H1 (cell line): ENCODE results near the gene TMEM108. TPM values are rescaled to one million over a fixed set of nuclear protein-coding genes. Genes with fewer than 3 reads are reported as not detected.

Experiments
- CTCF ChIA-PET: fragments of 300-600 bp; sonication (Branson Sonifier 250); formaldehyde crosslinking; loops from one replicate; lab custom pipeline; 2021; ENCODE audit not compliant: partially characterized antibody; lab: Charles Lee
- POLR2A ChIA-PET: fragments of 300-600 bp; sonication (Branson Sonifier 250); formaldehyde crosslinking; loops from one replicate; lab custom pipeline; 2021; ENCODE audit warnings: inconsistent platforms; ENCODE audit not compliant: partially characterized antibody; lab: Charles Lee
- DNase-seq, 2 experiments: peaks; one replicate each; pipeline versions ENCODE4 v3.0.0 to v3.0.0-alpha.2; 2010 to 2022; ENCODE audit warnings: low spot score in 2 of 2, low read depth in 1 of 2, mixed read lengths in 1 of 2
- FAIRE-seq: peaks from 2 replicates; lab custom pipeline; 2011; peaks lifted over from hg19 to GRCh38; lab: Jason Lieb, UNC
- H2AFZ ChIP-seq: 2 replicates; pipeline ENCODE4 v1.8.1; 2012; ENCODE audit warnings: low read length, inconsistent platforms
- H2AK5ac ChIP-seq: 2 replicates; pipeline ENCODE4 v1.6.1; 2013; ENCODE audit warnings: low read depth, low read length
- H2BK120ac ChIP-seq: replicated peaks from 2 replicates; pipeline ENCODE3; 2013; ENCODE audit warnings: low read depth, low read length, inconsistent platforms
- H2BK12ac ChIP-seq: 2 replicates; pipeline ENCODE4 v1.6.1; 2013; ENCODE audit warnings: low read depth, low read length
- H2BK15ac ChIP-seq: 2 replicates; pipeline ENCODE4 v1.6.1; 2013; ENCODE audit warnings: low read length
- H2BK20ac ChIP-seq: 2 replicates; pipeline ENCODE4 v1.6.1; 2013; ENCODE audit warnings: low read length
- H2BK5ac ChIP-seq: 2 replicates; pipeline ENCODE4 v1.6.1; 2013; ENCODE audit warnings: low read depth, low read length
- H3K14ac ChIP-seq: 2 replicates; pipeline ENCODE4 v1.6.1; 2013; ENCODE audit warnings: inconsistent platforms; ENCODE audit not compliant: insufficient read length
- H3K18ac ChIP-seq: 2 replicates; pipeline ENCODE4 v1.6.1; 2013; ENCODE audit warnings: low read length; ENCODE audit errors: extremely low read depth
- H3K23ac ChIP-seq: 2 replicates; pipeline ENCODE4 v1.6.1; 2013; ENCODE audit warnings: inconsistent platforms; ENCODE audit not compliant: insufficient read length
- H3K23me2 ChIP-seq: 2 replicates; pipeline ENCODE4 v1.6.1; 2013; ENCODE audit warnings: low read depth, low read length
- H3K27ac ChIP-seq: 2 replicates; pipeline ENCODE4 v1.6.1; 2011; ENCODE audit warnings: low read depth, low read length, inconsistent platforms
- H3K27me3 ChIP-seq, 4 experiments: replicated peaks in 1 of 4; 1 replicate in 1 of 4; 2 replicates in 3 of 4; pipeline versions ENCODE4 v1.6.1 to v1.8.1; 2011 to 2013; ENCODE audit warnings: low read length in 3 of 4, mild to moderate bottlenecking in 3 of 4, inconsistent platforms in 2 of 4, mixed read lengths in 2 of 4, moderate library complexity in 1 of 4; ENCODE audit not compliant: control insufficient read depth in 3 of 4, insufficient read depth in 3 of 4; ENCODE audit errors: extremely low read depth in 1 of 4
- H3K36me3 ChIP-seq, 4 experiments: 2 replicates each; pipeline versions ENCODE4 v1.6.1 to v1.8.1; 2011 to 2013; ENCODE audit warnings: mild to moderate bottlenecking in 4 of 4, low read length in 3 of 4, moderate library complexity in 2 of 4, control low read depth in 1 of 4, inconsistent platforms in 1 of 4; ENCODE audit not compliant: insufficient read depth in 4 of 4, control insufficient read depth in 2 of 4
- H3K4ac ChIP-seq: replicated peaks from 2 replicates; pipeline ENCODE3; 2013; ENCODE audit warnings: low read length, low read depth, mixed read lengths, inconsistent platforms; ENCODE audit not compliant: insufficient read length
- H3K4me1 ChIP-seq, 4 experiments: replicated peaks in 1 of 4; 1 replicate in 1 of 4; 2 replicates in 3 of 4; pipeline versions ENCODE4 v1.6.1 to v1.8.1; 2011 to 2013; ENCODE audit warnings: low read length in 3 of 4, inconsistent platforms in 2 of 4, mixed read lengths in 1 of 4; ENCODE audit not compliant: insufficient read depth in 4 of 4, control insufficient read depth in 3 of 4
- H3K4me2 ChIP-seq, 2 experiments: 2 replicates each; pipeline versions ENCODE4 v1.6.1 to v1.8.1; 2011 to 2013; ENCODE audit warnings: low read depth in 2 of 2, low read length in 2 of 2, control low read depth in 1 of 2, inconsistent platforms in 1 of 2, mild to moderate bottlenecking in 1 of 2; ENCODE audit not compliant: insufficient read depth in 1 of 2
- H3K4me3 ChIP-seq, 4 experiments: fragments of 200-600, 300-600 bp in 1 of 4; sonication (generic), shearing (Covaris generic), sonication (Bioruptor Twin) in 1 of 4; 2 replicates each; pipeline versions ENCODE4 v1.5.1 to v1.8.1; 2011 to 2016; ENCODE audit warnings: low read length in 4 of 4, low read depth in 3 of 4, control low read depth in 2 of 4, inconsistent platforms in 2 of 4, mild to moderate bottlenecking in 2 of 4, mixed read lengths in 1 of 4, moderate library complexity in 1 of 4; ENCODE audit not compliant: insufficient read depth in 2 of 4; ENCODE audit errors: extremely low read depth in 1 of 4
- H3K56ac ChIP-seq: replicated peaks from 2 replicates; pipeline ENCODE3; 2013; ENCODE audit warnings: low read depth, mild to moderate bottlenecking, mixed read lengths, low read length, inconsistent platforms; ENCODE audit not compliant: insufficient read length
- H3K79me1 ChIP-seq: 2 replicates; pipeline ENCODE4 v1.6.1; 2013; ENCODE audit warnings: low read depth, low read length, control low read depth
- H3K79me2 ChIP-seq, 2 experiments: 2 replicates each; pipeline versions ENCODE4 v1.6.1 to v1.8.1; 2012 to 2013; ENCODE audit warnings: low read length in 2 of 2, mild to moderate bottlenecking in 2 of 2, inconsistent platforms in 1 of 2; ENCODE audit not compliant: insufficient read depth in 2 of 2, control insufficient read depth in 1 of 2
- H3K9ac ChIP-seq, 4 experiments: replicated peaks in 1 of 4; 1 replicate in 1 of 4; 2 replicates in 3 of 4; pipeline versions ENCODE4 v1.6.1 to v1.8.1; 2011 to 2013; ENCODE audit warnings: low read depth in 3 of 4, low read length in 3 of 4, control low read depth in 2 of 4, mild to moderate bottlenecking in 2 of 4, moderate library complexity in 2 of 4, inconsistent platforms in 1 of 4; ENCODE audit errors: extremely low read depth in 1 of 4
- H3K9me3 ChIP-seq, 2 experiments: 2 replicates each; pipeline versions ENCODE4 v1.6.1 to v1.8.1; 2012 to 2013; ENCODE audit warnings: mild to moderate bottlenecking in 2 of 2, moderate library complexity in 2 of 2, control low read depth in 1 of 2, inconsistent platforms in 1 of 2, low read depth in 1 of 2, low read length in 1 of 2, mixed read lengths in 1 of 2; ENCODE audit not compliant: insufficient read depth in 2 of 2
- H4K20me1 ChIP-seq, 2 experiments: replicated peaks in 1 of 2; 2 replicates each; pipeline versions ENCODE3 to v1.8.1; 2011 to 2013; ENCODE audit warnings: inconsistent platforms in 2 of 2, low read length in 2 of 2, mild to moderate bottlenecking in 1 of 2; ENCODE audit not compliant: insufficient read depth in 2 of 2, control insufficient read depth in 1 of 2
- H4K5ac ChIP-seq: 2 replicates; pipeline ENCODE4 v1.6.1; 2013; ENCODE audit warnings: low read length, low read depth, mixed read lengths, inconsistent platforms; ENCODE audit not compliant: insufficient read length
- H4K8ac ChIP-seq: 2 replicates; pipeline ENCODE4 v1.8.0; 2013; ENCODE audit warnings: mild to moderate bottlenecking, moderate library complexity, low read length, inconsistent platforms; ENCODE audit not compliant: insufficient read depth; ENCODE audit errors: extremely low read depth
- H4K91ac ChIP-seq: replicated peaks from 2 replicates; pipeline ENCODE3; 2013; ENCODE audit warnings: low read length, mixed read lengths, inconsistent platforms; ENCODE audit not compliant: insufficient read length
- BCL11A ChIP-seq, 2 experiments: IDR thresholded peaks; one replicate each; pipeline ENCODE4 v1.6.1; 2011; ENCODE audit warnings: low read depth in 2 of 2, low read length in 2 of 2, mild to moderate bottlenecking in 2 of 2
- CHD1 ChIP-seq: IDR thresholded peaks from 2 replicates; pipeline ENCODE4 v1.6.1; 2012; ENCODE audit warnings: low read depth, low read length, improper control_type of control experiment
- EZH2 ChIP-seq: fragments of 200-600 bp; sonication (generic); IDR thresholded peaks from 2 replicates; pipeline ENCODE4 v1.7.1; 2012; ENCODE audit warnings: low read depth, mild to moderate bottlenecking, moderate library complexity, low read length, inconsistent platforms; ENCODE audit not compliant: severe bottlenecking
- GTF2F1 ChIP-seq: IDR thresholded peaks from 2 replicates; pipeline ENCODE4 v1.6.1; 2012; ENCODE audit warnings: low read depth, low read length, improper control_type of control experiment, borderline replicate concordance
- POLR2A ChIP-seq, 2 experiments: IDR thresholded peaks; 1 replicate in 1 of 2; 2 replicates in 1 of 2; pipeline ENCODE4 v1.6.1; 2011; ENCODE audit warnings: low read depth in 2 of 2, low read length in 2 of 2, mild to moderate bottlenecking in 2 of 2; ENCODE audit errors: control extremely low read depth in 1 of 2
- POLR2AphosphoS5 ChIP-seq: IDR thresholded peaks from 2 replicates; pipeline ENCODE4 v1.6.1; 2011; ENCODE audit warnings: low read depth, low read length
- RBBP5 ChIP-seq: IDR thresholded peaks from 2 replicates; pipeline ENCODE4 v1.7.1; 2012; ENCODE audit warnings: low read depth, mild to moderate bottlenecking, inconsistent platforms, low read length, moderate library complexity, borderline replicate concordance
- SIRT6 ChIP-seq: IDR thresholded peaks from one replicate; pipeline ENCODE4 v1.7.1; 2012; ENCODE audit warnings: low read length, inconsistent platforms
- SP1 ChIP-seq: IDR thresholded peaks from 2 replicates; pipeline ENCODE4 v1.6.1; 2011; ENCODE audit warnings: low read depth, low read length
- WGBS, 2 experiments: shearing (Covaris generic) in 1 of 2; methylation state at CpG; one replicate each; pipeline versions ENCODE4 v1.1.6 to v1.1.7; 2013 to 2015; ENCODE audit warnings: low lambda C conversion rate in 2 of 2, mixed read lengths in 2 of 2, inconsistent platforms in 1 of 2, low coverage in 1 of 2, missing lambda C conversion rate in 1 of 2; ENCODE audit not compliant: insufficient replicate concordance in 2 of 2, insufficient coverage in 1 of 2, insufficient read length in 1 of 2; ENCODE audit errors: extremely low coverage in 1 of 2, missing lambda C conversion rate in 1 of 2; 5-methylcytosine and 5-hydroxymethylcytosine counted together
- polyA plus RNA-seq, 7 experiments: library from polyadenylated mRNA; depleted of rRNA in 3 of 7; stranded (reverse) in 5 of 7; unstranded in 2 of 7; fragments of >200 nt in 5 of 7; fragments of 200-250 nt in 2 of 7; gene quantifications; 1 replicate in 5 of 7; 2 replicates in 1 of 7; 4 replicates in 1 of 7; pipeline versions ENCODE4 v1.2.1 to v1.2.3, GENCODE V29; 2011 to 2013; ENCODE audit warnings: missing spikeins in 2 of 7, mixed read lengths in 2 of 7
- total RNA-seq: library from RNA; stranded (reverse); fragmentation: NEBNext Ultra II Directional; extraction: Animal tissue kit (Norgen Biotek cat#: 25700); gene quantifications from 2 replicates; pipeline ENCODE4 v1.2.1, GENCODE V29; 2021

Gene TMEM108
- total and polyA plus RNA-seq, 2 of the 8 experiments (the other 6 are each of a cell fraction or from before 2014, with no cell fraction given), result 14.3 to 16.2 TPM

- H2AK5ac ChIP-seq, result no peak overlapping the region
- no peak for DNase-seq
- H2BK120ac ChIP-seq, result no peak overlapping the region
- no peaks in the 10 kb centered on the region; a peak in 1 of 7 replicates for H3K4me1 ChIP-seq
- H3K4me2 ChIP-seq, result no peak overlapping the region
- no peak overlapping the region for H3K14ac ChIP-seq
- no peaks in the 10 kb centered on the region for H3K27me3 ChIP-seq
- no peak overlapping the region for H3K4me3 ChIP-seq
- H3K23me2 ChIP-seq, result no peaks in the 10 kb centered on the region
- TF ChIP-seq BCL11A (IDR thresholded peaks at IDR 0.05; ENCODE audit: low read depth in 2 of 2, low read length in 2 of 2), result no peak
- TF ChIP-seq CHD1, result no peak
- no peak for TF ChIP-seq EZH2
- TF ChIP-seq SIRT6, result no peak
- no peak for TF ChIP-seq SP1
- no peak for TF ChIP-seq POLR2A (IDR thresholded peaks at IDR 0.05; ENCODE audit: control extremely low read depth in 1 of 2, low read depth in 2 of 2, low read length in 2 of 2)
- no peak for TF ChIP-seq GTF2F1
- TF ChIP-seq RBBP5, result no peak
- no peak for TF ChIP-seq POLR2AphosphoS5
- H2BK12ac ChIP-seq, result no peak overlapping the region
- H3K56ac ChIP-seq, result no peak overlapping the region
- no peak overlapping the region for H2BK5ac ChIP-seq
- no peaks in the 10 kb centered on the region for H3K36me3 ChIP-seq
- peaks cover 0 to 1% of the 10 kb centered on the region in 2 experiments for H4K20me1 ChIP-seq
- no peak overlapping the region for H2BK20ac ChIP-seq
- ChIA-PET POLR2A (interaction anchor here (0.6 kb wide), 1 partner anchor 9 kb away, joined by 3 read pairs; no protein-coding TSS in a partner anchor), CTCF (interaction anchor here (0.5 to 15.8 kb wide), 30 partner anchors 9 to 949 kb away, joined by 3 to 189 read pairs (median 4); no protein-coding TSS in a partner anchor)
- no peak overlapping the region for H3K23ac ChIP-seq
- H3K9me3 ChIP-seq, result no peaks in the 10 kb centered on the region
- no peak overlapping the region for H3K18ac ChIP-seq
- no peak overlapping the region for H4K91ac ChIP-seq
- no peak overlapping the region for H3K27ac ChIP-seq
- no peak overlapping the region for H4K8ac ChIP-seq
- no peak for FAIRE-seq
- H2BK15ac ChIP-seq, result no peak overlapping the region
- 92% methylated on average over 5 of the region's 5 CpGs; no CpG with 5 or more reads in 1 of the 2 experiments for WGBS, 2 experiments
- no peaks in the 10 kb centered on the region for H3K79me2 ChIP-seq
- H3K79me1 ChIP-seq, result no peaks in the 10 kb centered on the region
- H3K4ac ChIP-seq, result no peak overlapping the region
- no peak overlapping the region for H4K5ac ChIP-seq
- no peak overlapping the region for H3K9ac ChIP-seq
- no peak overlapping the region for H2AFZ ChIP-seq
These were observed 345.6 kb downstream of the TMEM108 start for GRCh38 chr3:133383741-133384140.
